HG02885 (cell line): Measurements from ENCODE around the gene SLC10A7.

Experiments used
- ATAC-seq: cut with Tn5 transposase; IDR thresholded peaks from one replicate; pipeline ENCODE4 v1.9.1; 2021; ENCODE audit warnings: mild to moderate bottlenecking; ENCODE audit not compliant: unreplicated experiment, poor library complexity

The SLC10A7 gene

GRCh38 chr4:146237092-146237491, 284.6 kb downstream of the SLC10A7 start:
- no peak for ATAC-seq

GRCh38 chr4:146236216-146236615, 285.5 kb downstream of the SLC10A7 start:
- ATAC-seq, result no peak

GRCh38 chr4:146235654-146236177, 286.0 kb downstream of the SLC10A7 start:
- ATAC-seq, result no peak

GRCh38 chr4:146232131-146232722, 289.5 kb downstream of the SLC10A7 start:
- ATAC-seq, result no peak

GRCh38 chr4:146229406-146229805, 292.3 kb downstream of the SLC10A7 start:
- ATAC-seq, result no peak

- no peak for ATAC-seq
Measured at GRCh38 chr4:146224326-146224966, 297.3 kb downstream of the SLC10A7 start.

GRCh38 chr4:146222313-146222712, 299.4 kb downstream of the SLC10A7 start:
- ATAC-seq, result no peak

DNA sequence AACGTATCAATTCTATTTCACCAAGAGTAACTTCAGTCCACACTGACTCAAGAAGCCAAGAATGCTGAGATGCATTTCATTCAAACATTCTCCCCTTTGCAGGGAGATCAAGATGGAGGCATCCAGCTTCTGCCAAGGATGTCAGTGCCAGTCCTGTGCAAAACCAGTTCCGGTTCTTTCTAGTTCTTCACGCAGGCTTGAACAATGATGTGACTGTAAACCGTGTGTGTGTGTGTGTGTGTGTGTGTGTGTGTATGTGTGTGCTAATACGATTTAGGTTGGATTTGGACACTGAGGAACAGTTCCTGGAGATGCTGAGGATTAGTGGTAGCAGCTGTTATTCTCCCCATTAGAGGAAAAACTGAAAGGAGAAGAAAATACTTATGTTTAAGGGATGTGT, 307.5 kb downstream of the SLC10A7 start, which contains the start of gene REELD1:
Gene REELD1 (plus strand): TSS at position 301 of the 400 bp plus-strand sequence. CDS start 2,415 bp downstream, outside the sequence.
- ATAC-seq, result no peak

GRCh38 chr4:146212781-146213180, 309.0 kb downstream of the SLC10A7 start:
- no peak for ATAC-seq

- ATAC-seq, result no peak
Measured at GRCh38 chr4:146211440-146211839, 310.3 kb downstream of the SLC10A7 start.

GRCh38 chr4:146210890-146211289, 310.9 kb downstream of the SLC10A7 start:
- no peak for ATAC-seq

GRCh38 chr4:146207410-146207809, 314.3 kb downstream of the SLC10A7 start:
- no peak for ATAC-seq
